Measurements from ENCODE around the gene PECR. TPM values are rescaled to one million over a fixed set of nuclear protein-coding genes. Genes with fewer than 3 reads are reported as not detected.

Gene PECR
- total and polyA plus RNA-seq, 10 of the 15 experiments (the other 5 are each of a cell fraction or from before 2014, with no cell fraction given) = 7.6 to 37.4 (median 25.7) TPM

- ATAC-seq (no peak), FAIRE-seq (no peak), DNase-seq (ENCODE audit: low read depth, low spot score) (no peak)
- ChIA-PET POLR2A (interaction anchor here (0.8 to 1.5 kb wide), 2 partner anchors 10 to 14 kb away, joined by 3 to 5 read pairs; no protein-coding TSS in a partner anchor), SMC1A (ENCODE audit: uncharacterized antibody, unreplicated experiment) (interaction anchor here (1.5 to 3.3 kb wide), 4 partner anchors 11 to 69 kb away, joined by 5 to 18 read pairs (median 7); partner anchors contain the start of genes PECR and TMEM169), CTCF (interaction anchor here (1.1 to 2.5 kb wide), 4 partner anchors 9 to 70 kb away, joined by 3 to 12 read pairs (median 6); partner anchors contain the start of genes PECR and TMEM169), RAD21 (ENCODE audit: unreplicated experiment) (interaction anchor here (2.1 kb wide), 1 partner anchor 69 kb away, joined by 5 read pairs; no protein-coding TSS in a partner anchor)
- BruUV-seq (replicated peaks) = no TSS peak
- Histone ChIP-seq H2AFZ (ENCODE audit: control insufficient read depth, low read depth, low read length) (no peak overlapping the region), H3K79me2 (ENCODE audit: control insufficient read depth, insufficient read depth, low read length) (no peaks in the 10 kb centered on the region), H3K9me3 (replicated peaks; ENCODE audit: control insufficient read depth, insufficient read depth, low read length) (no peaks in the 10 kb centered on the region), H3K4me1 (ENCODE audit: control insufficient read depth, insufficient read depth, low read length) (no peaks in the 10 kb centered on the region), H3K27ac (ENCODE audit: control insufficient read depth, insufficient read depth) (no peak overlapping the region), H3K4me2 (ENCODE audit: control insufficient read depth, insufficient read depth) (no peak overlapping the region), H3K27me3 (replicated peaks in 1 of 2; ENCODE audit: control insufficient read depth in 2 of 2, insufficient read depth in 2 of 2, low read length in 1 of 2) (no peaks in the 10 kb centered on the region), H3K36me3 (ENCODE audit: control insufficient read depth in 2 of 2, insufficient read depth in 2 of 2, low read length in 1 of 2) (no peaks in the 10 kb centered on the region), H3K9ac (ENCODE audit: control insufficient read depth, insufficient read depth, low read length) (no peak overlapping the region), H4K20me1 (ENCODE audit: control insufficient read depth, insufficient read depth) (no peaks in the 10 kb centered on the region), H3K4me3 (no peak overlapping the region)
- intact Hi-C loops (cut with micrococcal nuclease; ENCODE audit: unreplicated experiment) = no loop called here
- in situ Hi-C loops (cut with MboI) = no loop called here
- WGBS (ENCODE audit: insufficient coverage, insufficient replicate concordance, low lambda C conversion rate, missing lambda C conversion rate) = 0% methylated on average over 1 of the region's 1 CpG
- TF ChIP-seq RFX5 (IDR thresholded peaks at IDR 0.05; ENCODE audit: low read depth, low read length) (no peak), WRNIP1 (IDR thresholded peaks at IDR 0.05; ENCODE audit: borderline replicate concordance, low read depth, low read length) (no peak)
Observed at GRCh38 chr2:216103213-216103612, 21.6 kb upstream of the PECR start.

- no peaks in the 10 kb centered on the region for H3K36me3 ChIP-seq (ENCODE audit: control insufficient read depth in 2 of 2, insufficient read depth in 2 of 2, low read length in 1 of 2)
- no peak for TF ChIP-seq RCOR1 (conservative IDR thresholded peaks at IDR 0.05; ENCODE audit: low read depth, low read length)
- TF ChIP-seq ZZZ3 (IDR thresholded peaks at IDR 0.05; ENCODE audit: control insufficient read depth, insufficient read length, low read depth) = no peak
- no peak for TF ChIP-seq POLR2A (IDR thresholded peaks at IDR 0.05; ENCODE audit: low read depth, low read length)
- TF ChIP-seq MYC (IDR thresholded peaks at IDR 0.05; ENCODE audit: insufficient read depth, insufficient read length, insufficient replicate concordance, low read length, severe bottlenecking) = no peak
- no peak for TF ChIP-seq ZNF207 (IDR thresholded peaks at IDR 0.05; ENCODE audit: borderline replicate concordance)
- TF ChIP-seq, protein P1, sequence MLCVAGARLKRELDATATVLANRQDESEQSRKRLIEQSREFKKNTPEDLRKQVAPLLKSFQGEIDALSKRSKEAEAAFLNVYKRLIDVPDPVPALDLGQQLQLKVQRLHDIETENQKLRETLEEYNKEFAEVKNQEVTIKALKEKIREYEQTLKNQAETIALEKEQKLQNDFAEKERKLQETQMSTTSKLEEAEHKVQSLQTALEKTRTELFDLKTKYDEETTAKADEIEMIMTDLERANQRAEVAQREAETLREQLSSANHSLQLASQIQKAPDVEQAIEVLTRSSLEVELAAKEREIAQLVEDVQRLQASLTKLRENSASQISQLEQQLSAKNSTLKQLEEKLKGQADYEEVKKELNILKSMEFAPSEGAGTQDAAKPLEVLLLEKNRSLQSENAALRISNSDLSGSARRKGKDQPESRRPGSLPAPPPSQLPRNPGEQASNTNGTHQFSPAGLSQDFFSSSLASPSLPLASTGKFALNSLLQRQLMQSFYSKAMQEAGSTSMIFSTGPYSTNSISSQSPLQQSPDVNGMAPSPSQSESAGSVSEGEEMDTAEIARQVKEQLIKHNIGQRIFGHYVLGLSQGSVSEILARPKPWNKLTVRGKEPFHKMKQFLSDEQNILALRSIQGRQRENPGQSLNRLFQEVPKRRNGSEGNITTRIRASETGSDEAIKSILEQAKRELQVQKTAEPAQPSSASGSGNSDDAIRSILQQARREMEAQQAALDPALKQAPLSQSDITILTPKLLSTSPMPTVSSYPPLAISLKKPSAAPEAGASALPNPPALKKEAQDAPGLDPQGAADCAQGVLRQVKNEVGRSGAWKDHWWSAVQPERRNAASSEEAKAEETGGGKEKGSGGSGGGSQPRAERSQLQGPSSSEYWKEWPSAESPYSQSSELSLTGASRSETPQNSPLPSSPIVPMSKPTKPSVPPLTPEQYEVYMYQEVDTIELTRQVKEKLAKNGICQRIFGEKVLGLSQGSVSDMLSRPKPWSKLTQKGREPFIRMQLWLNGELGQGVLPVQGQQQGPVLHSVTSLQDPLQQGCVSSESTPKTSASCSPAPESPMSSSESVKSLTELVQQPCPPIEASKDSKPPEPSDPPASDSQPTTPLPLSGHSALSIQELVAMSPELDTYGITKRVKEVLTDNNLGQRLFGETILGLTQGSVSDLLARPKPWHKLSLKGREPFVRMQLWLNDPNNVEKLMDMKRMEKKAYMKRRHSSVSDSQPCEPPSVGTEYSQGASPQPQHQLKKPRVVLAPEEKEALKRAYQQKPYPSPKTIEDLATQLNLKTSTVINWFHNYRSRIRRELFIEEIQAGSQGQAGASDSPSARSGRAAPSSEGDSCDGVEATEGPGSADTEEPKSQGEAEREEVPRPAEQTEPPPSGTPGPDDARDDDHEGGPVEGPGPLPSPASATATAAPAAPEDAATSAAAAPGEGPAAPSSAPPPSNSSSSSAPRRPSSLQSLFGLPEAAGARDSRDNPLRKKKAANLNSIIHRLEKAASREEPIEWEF (IDR thresholded peaks at IDR 0.05; ENCODE audit: insufficient replicate concordance, low read depth, low read length) = no peak
- TF ChIP-seq, protein P2, sequence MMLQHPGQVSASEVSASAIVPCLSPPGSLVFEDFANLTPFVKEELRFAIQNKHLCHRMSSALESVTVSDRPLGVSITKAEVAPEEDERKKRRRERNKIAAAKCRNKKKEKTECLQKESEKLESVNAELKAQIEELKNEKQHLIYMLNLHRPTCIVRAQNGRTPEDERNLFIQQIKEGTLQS (IDR thresholded peaks at IDR 0.05; ENCODE audit: borderline replicate concordance, extremely low read depth, low read depth, low read length) = no peak
- in situ Hi-C loops (cut with MboI) = no loop called here
- no peak overlapping the region for H3K27ac ChIP-seq (ENCODE audit: control insufficient read depth, insufficient read depth)
- no TSS peak for BruUV-seq (replicated peaks)
- SMC1A ChIA-PET (ENCODE audit: uncharacterized antibody, unreplicated experiment) = interaction anchor here (0.9 to 1.0 kb wide), 2 partner anchors 12 to 42 kb away, joined by 3 read pairs; no protein-coding TSS in a partner anchor
- no peak overlapping the region for H3K9ac ChIP-seq (ENCODE audit: control insufficient read depth, insufficient read depth, low read length)
- H4K20me1 ChIP-seq (ENCODE audit: control insufficient read depth, insufficient read depth) = no peaks in the 10 kb centered on the region
- H3K4me1 ChIP-seq (ENCODE audit: control insufficient read depth, insufficient read depth, low read length) = no peaks in the 10 kb centered on the region
- no peak overlapping the region for H3K4me2 ChIP-seq (ENCODE audit: control insufficient read depth, insufficient read depth)
- H2AFZ ChIP-seq (ENCODE audit: control insufficient read depth, low read depth, low read length) = no peak overlapping the region
- POLR2A ChIA-PET = interaction anchor here (0.8 kb wide), 1 partner anchor 20 kb away, joined by 5 read pairs; the partner anchor contains the start of gene PECR
- H3K9me3 ChIP-seq (replicated peaks; ENCODE audit: control insufficient read depth, insufficient read depth, low read length) = no peaks in the 10 kb centered on the region
- WGBS (ENCODE audit: insufficient coverage, insufficient replicate concordance, low lambda C conversion rate, missing lambda C conversion rate) = 87% methylated on average over 4 of the region's 4 CpGs
- FAIRE-seq (no peak), DNase-seq (ENCODE audit: low read depth, low spot score) (no peak), ATAC-seq (no peak)
- H3K27me3 ChIP-seq (replicated peaks in 1 of 2; ENCODE audit: control insufficient read depth in 2 of 2, insufficient read depth in 2 of 2, low read length in 1 of 2) = no peaks in the 10 kb centered on the region
- no peaks in the 10 kb centered on the region for H3K79me2 ChIP-seq (ENCODE audit: control insufficient read depth, insufficient read depth, low read length)
- no peak overlapping the region for H3K4me3 ChIP-seq
- RAD21 ChIA-PET (ENCODE audit: unreplicated experiment) = interaction anchor here (1.2 to 1.4 kb wide), 2 partner anchors 11 to 67 kb away, joined by 3 read pairs; no protein-coding TSS in a partner anchor
- CTCF ChIA-PET = interaction anchor here (1.0 kb wide), 1 partner anchor 9 kb away, joined by 3 read pairs; no protein-coding TSS in a partner anchor
- intact Hi-C loops (cut with micrococcal nuclease; ENCODE audit: unreplicated experiment) = no loop called here
Observed at GRCh38 chr2:216101109-216101508, 19.5 kb upstream of the PECR start.

Measured in GM12878 (cell line).